ENCODE measurements around the gene HMGN4. TPM values are rescaled to one million over a fixed set of nuclear protein-coding genes. Genes with fewer than 3 reads are reported as not detected.
A peak's percentile ranks its signal among the peaks of the same experiment; 100 is the strongest.

The HMGN4 gene
- total RNA-seq, 1 donor from 2014 or later: 59.5 TPM

DNA sequence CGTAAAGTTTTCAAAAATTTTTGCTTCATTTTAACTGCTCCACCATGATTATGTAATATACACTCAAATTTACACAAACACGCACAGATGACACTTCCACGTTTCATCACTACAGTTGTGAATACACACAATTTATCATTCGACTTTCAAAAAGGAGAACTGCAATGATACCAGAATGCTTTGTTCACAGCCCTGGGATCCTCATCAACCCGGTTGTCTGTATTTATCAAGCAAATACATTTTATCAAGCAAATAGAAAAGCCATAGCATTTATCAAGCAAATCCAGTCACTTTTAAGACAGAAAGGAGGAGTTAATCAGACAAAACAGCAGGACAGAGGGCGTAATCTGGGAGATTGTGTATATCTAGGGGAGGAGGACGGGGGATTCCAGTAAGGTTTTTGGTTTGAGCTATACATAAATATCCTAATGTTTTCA lies 38.3 kb downstream of the HMGN4 start:
- no peak for FAIRE-seq
- Histone ChIP-seq H3K4me3 (ENCODE audit: low read depth, low read length) (no peak overlapping the region), H3K36me3 (ENCODE audit: control insufficient read depth, insufficient read depth, low read length) (no peaks in the 10 kb centered on the region), H3K27me3 (ENCODE audit: control insufficient read depth, insufficient read depth, low read length) (no peaks in the 10 kb centered on the region)
- DNase-seq (ENCODE audit: low read depth): no peak
- TF ChIP-seq, protein P1, sequence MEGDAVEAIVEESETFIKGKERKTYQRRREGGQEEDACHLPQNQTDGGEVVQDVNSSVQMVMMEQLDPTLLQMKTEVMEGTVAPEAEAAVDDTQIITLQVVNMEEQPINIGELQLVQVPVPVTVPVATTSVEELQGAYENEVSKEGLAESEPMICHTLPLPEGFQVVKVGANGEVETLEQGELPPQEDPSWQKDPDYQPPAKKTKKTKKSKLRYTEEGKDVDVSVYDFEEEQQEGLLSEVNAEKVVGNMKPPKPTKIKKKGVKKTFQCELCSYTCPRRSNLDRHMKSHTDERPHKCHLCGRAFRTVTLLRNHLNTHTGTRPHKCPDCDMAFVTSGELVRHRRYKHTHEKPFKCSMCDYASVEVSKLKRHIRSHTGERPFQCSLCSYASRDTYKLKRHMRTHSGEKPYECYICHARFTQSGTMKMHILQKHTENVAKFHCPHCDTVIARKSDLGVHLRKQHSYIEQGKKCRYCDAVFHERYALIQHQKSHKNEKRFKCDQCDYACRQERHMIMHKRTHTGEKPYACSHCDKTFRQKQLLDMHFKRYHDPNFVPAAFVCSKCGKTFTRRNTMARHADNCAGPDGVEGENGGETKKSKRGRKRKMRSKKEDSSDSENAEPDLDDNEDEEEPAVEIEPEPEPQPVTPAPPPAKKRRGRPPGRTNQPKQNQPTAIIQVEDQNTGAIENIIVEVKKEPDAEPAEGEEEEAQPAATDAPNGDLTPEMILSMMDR (IDR thresholded peaks at IDR 0.05; ENCODE audit: insufficient read depth, low read length, severe bottlenecking): no peak

DNA sequence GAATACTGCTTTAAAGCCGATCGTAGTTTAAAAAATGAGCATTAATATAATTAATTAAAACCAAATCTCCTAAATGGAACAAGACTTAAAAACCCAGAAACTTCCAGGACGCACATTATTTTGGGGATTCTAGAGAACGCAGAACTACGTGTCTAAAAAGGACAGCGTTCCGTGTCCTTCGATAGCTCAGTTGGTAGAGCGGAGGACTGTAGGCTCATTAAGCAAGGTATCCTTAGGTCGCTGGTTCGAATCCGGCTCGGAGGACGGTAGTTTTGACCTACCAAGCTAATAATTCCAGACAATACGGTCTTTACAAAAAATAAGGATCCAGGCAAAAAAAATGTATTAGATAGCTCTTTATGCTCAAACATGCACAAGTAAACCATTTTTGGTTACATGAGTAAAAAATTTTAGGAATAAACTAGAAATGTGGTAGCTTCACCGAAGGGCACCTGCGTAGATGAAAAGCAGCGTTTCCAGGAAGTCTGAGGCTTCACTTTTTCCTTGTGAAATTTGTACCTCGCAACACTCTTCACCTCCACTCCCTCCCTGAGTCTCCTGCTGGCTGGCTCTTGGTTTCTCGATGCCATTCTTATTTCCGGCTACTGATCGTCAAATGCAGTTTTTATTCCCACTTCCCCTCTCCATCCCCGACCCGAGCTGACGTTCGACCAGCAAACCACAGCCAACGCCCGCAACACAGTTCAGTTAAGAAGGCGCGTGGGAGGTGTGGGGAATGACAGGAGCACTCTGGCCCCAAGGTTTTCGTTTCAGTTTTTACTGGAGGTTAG lies 39.0 kb downstream of the HMGN4 start:
- TF ChIP-seq, protein P1 (IDR thresholded peaks at IDR 0.05; ENCODE audit: insufficient read depth, low read length, severe bottlenecking): no peak
- FAIRE-seq: no peak
- H3K4me3 ChIP-seq (ENCODE audit: low read depth, low read length): peak overlapping the region; percentile 8
- peak; percentile 74 for DNase-seq (ENCODE audit: low read depth)
- no peaks in the 10 kb centered on the region for H3K36me3 ChIP-seq (ENCODE audit: control insufficient read depth, insufficient read depth, low read length)
- H3K27me3 ChIP-seq (ENCODE audit: control insufficient read depth, insufficient read depth, low read length): no peaks in the 10 kb centered on the region

GRCh38 chr6:26577720-26578072 lies 39.5 kb downstream of the HMGN4 start:
- DNase-seq (ENCODE audit: low read depth) (no peak), FAIRE-seq (no peak)
- H3K4me3 ChIP-seq (ENCODE audit: low read depth, low read length): peak overlapping the region; percentile 8
- TF ChIP-seq, protein P1 (IDR thresholded peaks at IDR 0.05; ENCODE audit: insufficient read depth, low read length, severe bottlenecking): no peak
- H3K36me3 ChIP-seq (ENCODE audit: control insufficient read depth, insufficient read depth, low read length): no peaks in the 10 kb centered on the region
- H3K27me3 ChIP-seq (ENCODE audit: control insufficient read depth, insufficient read depth, low read length): no peaks in the 10 kb centered on the region

- DNase-seq (ENCODE audit: low read depth): no peak
- TF ChIP-seq, protein P1 (IDR thresholded peaks at IDR 0.05; ENCODE audit: insufficient read depth, low read length, severe bottlenecking): no peak
- Histone ChIP-seq H3K27me3 (ENCODE audit: control insufficient read depth, insufficient read depth, low read length) (no peaks in the 10 kb centered on the region), H3K4me3 (ENCODE audit: low read depth, low read length) (no peak overlapping the region), H3K36me3 (ENCODE audit: control insufficient read depth, insufficient read depth, low read length) (no peaks in the 10 kb centered on the region)
- no peak for FAIRE-seq
Observed at GRCh38 chr6:26578279-26578678, 40.1 kb downstream of the HMGN4 start.

DNA sequence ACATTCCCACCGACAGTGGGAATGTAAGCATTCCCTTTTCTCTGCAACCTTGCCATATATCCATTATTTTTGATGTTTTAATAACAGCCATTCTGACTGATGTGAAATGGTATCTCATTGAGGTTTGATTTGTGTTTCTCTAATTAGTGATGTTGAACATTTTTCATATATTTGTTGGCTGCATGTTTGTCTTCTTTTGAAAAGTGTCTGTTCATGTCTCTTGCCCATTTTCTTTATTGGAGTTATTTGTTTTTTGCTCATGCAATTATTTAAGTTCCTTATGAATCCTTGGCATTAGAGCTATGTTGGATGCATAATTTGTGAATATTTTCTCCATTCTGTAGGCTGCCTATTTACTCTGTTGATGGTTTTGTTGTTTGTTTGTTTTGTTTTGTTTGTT lies 40.6 kb downstream of the HMGN4 start:
- FAIRE-seq (no peak), DNase-seq (ENCODE audit: low read depth) (no peak)
- Histone ChIP-seq H3K27me3 (ENCODE audit: control insufficient read depth, insufficient read depth, low read length) (no peaks in the 10 kb centered on the region), H3K4me3 (ENCODE audit: low read depth, low read length) (no peak overlapping the region), H3K36me3 (ENCODE audit: control insufficient read depth, insufficient read depth, low read length) (no peaks in the 10 kb centered on the region)
- TF ChIP-seq, protein P1 (IDR thresholded peaks at IDR 0.05; ENCODE audit: insufficient read depth, low read length, severe bottlenecking): no peak
